Activated CD8-positive, alpha-beta memory T cell treated with anti-CD3 and anti-CD28 coated beads for 48 hours (primary cell): Measurements from ENCODE around the gene BEST4.
"Not testable (repeated sequence)": the region's sequence is repeated elsewhere in the genome, so short reads cannot be mapped to it uniquely, and the experiment has no call there.

Source experiments
- DNase-seq, 3 experiments: peaks; one replicate each; pipeline ENCODE4 v3.0.0-alpha.2; 2020; ENCODE audit warnings: low read depth in 2 of 3, low spot score in 2 of 3

BEST4 gene

DNA sequence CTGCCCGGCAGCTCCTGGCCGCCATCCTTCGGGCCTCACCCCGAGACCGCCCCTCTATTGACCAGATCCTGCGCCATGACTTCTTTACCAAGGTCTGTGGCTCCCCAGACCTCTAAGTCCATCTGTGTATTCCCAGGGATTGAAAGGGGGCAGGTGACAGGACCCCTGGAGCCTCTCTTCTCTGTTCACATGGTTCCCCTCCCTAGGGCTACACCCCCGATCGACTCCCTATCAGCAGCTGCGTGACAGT lies 15.0 kb upstream of the BEST4 start:
- no peak for DNase-seq

- DNase-seq, result no peak
Observed at GRCh38 chr1:44802306-44803061, 14.5 kb upstream of the BEST4 start.

DNA sequence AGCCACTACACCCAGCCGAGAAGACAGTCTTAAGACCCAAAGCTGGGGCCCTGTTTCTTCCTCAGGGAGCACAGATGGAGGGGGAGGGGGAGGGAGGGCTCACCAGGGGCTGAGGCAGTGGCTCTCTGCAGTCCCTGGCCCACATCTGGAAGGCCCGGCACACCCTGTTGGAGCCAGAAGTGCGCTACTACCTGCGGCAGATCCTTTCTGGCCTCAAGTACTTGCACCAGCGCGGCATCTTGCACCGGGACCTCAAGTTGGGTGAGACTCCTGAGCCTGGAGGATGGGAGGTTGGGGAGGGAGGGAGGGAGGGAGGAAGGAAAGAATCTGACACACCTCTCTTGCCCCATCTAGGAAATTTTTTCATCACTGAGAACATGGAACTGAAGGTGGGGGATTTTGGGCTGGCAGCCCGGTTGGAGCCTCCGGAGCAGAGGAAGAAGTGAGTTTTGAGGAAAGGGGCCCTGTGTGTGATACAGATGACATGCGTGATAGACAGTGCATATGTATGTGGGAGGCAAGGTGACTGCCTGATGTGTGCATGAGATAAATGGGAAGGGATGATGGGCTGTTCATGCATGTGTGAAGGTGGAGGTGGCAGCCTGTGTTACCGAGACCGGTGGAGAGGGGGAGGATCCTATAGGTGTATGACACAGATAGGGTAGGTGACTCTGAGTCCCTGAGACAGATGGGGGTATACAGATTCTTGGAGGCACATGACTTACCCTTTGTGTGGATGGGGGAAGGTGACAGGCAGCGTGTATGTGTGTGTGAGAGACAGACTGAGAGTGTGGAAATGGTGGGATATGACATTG lies 13.7 kb upstream of the BEST4 start:
- no peak for DNase-seq

GRCh38 chr1:44799770-44800584 lies 12.0 kb upstream of the BEST4 start, which contains the start of gene PLK3:
Gene PLK3 (plus strand): TSS chr1:44800377. CDS start chr1:44800464, 87 bp downstream.
- DNase-seq, result peak; percentile 94 to 96 (median 94)

GRCh38 chr1:44798481-44799365 lies 10.8 kb upstream of the BEST4 start:
- DNase-seq, result no peak

- not testable (repeated sequence) for DNase-seq
Observed at GRCh38 chr1:44797886-44798285, 9.9 kb upstream of the BEST4 start.

DNA sequence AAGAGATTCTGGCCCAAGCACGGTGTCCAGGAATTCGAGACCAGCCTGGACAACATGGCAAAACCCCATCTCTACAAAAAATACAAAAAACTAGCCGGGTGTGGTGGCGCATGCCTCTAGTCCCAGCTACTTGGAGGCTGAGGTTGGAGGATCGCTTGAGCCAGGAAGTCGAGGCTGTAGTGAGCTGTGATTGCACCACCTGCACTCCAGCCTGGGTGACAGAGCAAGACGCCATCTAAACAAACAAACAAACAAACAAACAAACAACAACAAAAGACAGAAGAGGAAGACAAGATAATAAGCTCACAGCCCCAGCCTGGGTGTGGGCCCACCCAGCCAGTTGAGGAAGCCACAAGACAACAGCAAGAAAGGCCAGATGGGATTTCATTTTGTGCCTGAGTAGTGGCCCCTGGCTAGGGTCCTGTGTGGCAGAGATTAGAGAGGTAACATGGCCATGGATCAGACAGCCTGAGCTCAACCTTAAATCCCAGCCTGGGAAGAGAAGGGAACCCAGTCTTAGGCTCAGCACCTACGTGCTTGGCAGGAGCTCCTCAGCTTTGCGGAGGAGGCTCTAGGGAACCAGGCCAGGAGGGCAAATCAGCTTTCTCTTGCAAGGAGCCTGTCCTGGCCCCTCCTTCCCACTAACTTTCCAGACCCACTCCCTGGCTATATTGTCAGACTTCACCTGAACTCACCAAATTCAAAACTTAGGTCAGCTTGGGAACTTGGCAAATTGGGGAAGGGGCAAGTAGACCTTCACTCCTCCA lies 4.9 kb upstream of the BEST4 start:
- no peak for DNase-seq

- no peak for DNase-seq
Observed at GRCh38 chr1:44790968-44791801, 3.2 kb upstream of the BEST4 start.

GRCh38 chr1:44787506-44787905 lies 464 bp downstream of the BEST4 start:
- no peak for DNase-seq

- DNase-seq, result no peak
Observed at GRCh38 chr1:44786841-44787426, 1.0 kb downstream of the BEST4 start.

DNA sequence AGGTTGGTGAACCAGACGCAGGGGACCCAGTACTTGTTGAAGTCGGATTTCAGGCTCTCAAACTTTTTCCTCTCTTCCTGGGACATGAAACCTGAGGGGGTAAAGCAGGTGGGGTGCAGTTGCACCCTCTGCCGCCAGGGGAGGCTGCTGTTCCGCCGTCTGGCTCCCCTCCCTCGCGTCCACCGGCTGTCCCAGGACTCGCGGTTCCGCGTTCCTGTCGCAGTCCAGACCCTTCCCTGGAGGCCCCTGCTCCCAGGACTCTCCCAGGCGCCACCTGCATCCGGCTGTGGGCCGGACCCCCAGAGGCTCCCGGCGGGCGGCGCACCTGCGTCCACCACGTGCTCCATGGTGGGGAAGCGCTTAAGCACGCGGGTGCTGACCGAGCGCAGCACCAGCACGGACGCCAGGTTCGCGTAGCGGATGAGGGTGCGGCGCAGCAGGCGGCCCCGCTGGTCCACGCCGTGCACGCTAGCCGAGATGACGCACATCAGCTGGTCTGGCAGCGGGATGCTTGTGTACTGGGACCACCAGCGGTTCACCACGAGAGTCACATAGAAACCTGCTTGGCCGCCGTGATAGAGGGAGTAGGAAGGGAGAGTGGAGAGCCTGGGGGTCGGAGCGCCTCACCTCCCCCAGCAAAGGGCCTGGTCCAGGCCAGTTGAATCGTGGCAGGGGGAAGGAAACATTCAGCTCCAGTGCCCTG lies 1.7 kb downstream of the BEST4 start:
- peak in 1 of 3 experiments; percentile 50 for DNase-seq

- no peak for DNase-seq
Observed at GRCh38 chr1:44785501-44786137, 2.4 kb downstream of the BEST4 start.

DNA sequence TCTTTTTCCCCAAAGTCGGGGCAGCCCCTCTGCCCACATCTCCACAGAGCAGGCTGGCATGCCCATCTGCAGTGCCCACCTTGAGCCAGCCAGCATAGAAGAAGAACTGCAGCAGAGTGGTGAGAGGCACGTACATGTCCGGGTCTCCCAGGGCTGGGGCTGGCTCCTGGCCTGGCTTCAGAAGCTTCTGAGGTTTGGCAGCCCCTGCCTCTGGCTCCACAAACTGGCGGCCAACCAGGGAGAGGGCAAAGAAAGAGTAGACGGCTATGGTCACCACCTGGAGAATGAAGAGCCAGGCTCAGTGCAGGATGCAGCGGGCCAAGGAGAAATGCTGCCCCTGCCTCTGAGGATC lies 3.0 kb downstream of the BEST4 start:
- DNase-seq, result no peak

DNA sequence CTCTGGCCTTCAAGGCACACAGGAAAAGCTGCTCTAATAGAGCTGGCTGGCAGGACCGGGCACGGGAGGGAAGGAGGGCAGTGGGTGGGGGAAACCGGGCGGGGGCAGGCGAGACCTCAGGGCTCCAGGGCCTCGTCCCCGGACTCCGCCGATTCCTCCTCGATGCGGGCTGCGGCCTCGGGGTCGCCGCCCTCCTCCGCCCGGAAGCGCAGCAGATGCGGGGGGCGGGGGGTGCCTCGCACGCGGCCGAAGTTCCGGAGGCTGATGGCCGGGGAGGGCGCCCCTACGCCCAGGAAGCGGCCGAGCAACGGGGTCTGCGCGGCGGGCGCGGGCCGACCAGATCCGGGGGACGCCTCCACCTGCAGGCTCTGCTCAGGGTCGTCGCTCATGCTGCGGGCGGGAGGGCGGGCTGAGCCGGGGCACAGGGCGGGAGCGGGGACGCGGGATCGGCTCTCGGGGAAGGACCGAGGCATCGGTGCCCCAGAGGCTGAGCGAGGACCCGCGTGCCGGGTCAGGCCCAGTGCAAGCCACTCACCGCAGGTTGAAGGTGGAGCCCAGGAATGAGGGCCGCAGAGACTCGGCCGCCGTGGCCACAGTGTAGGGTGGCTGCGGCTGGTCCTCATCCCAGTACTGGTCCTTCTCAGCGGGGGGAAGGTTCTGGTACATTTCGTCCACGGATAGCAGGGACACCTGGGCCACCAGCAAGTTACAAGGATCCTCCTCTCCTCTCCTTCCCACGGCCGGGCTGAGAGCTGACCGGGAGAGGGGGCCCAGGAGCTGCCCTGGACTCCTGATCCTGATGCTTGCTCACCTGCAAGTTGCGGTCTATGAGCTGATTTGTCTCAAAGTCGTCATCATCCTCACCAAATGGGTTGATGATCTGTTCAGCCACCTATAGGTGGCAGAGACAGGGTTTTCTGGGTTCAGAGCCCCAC lies 3.6 kb downstream of the BEST4 start:
- DNase-seq, result no peak

GRCh38 chr1:44783697-44784093 lies 4.3 kb downstream of the BEST4 start:
- no peak for DNase-seq

DNA sequence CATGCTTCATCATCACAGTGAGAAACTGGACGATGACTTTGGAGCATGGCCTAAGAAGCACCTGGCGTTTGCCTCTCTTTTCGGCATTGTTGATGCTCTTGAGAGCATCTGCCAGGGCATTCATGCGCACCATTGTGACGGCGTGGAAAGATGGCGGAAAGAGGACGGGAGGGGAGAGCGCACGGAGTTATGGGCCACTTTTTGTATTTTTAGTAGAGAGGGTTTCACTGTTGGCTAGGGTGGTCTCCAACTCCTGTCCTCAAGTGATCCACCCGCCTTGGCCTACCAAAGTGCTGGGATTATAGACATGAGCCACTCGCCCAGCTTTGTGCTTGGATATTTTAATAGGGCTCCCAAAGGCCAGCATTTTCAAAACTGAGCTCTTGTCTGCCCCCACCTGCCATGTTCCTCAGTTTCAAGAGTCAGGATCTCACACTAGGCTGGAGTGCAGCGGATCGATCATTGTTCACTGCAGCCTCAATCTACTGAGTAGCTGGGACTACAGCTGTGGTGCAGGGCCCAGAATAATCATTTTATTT lies 7.3 kb downstream of the BEST4 start:
- no peak for DNase-seq
